CD4-positive, alpha-beta T cell treated with Interleukin-6 at 100 ng/mL for 8 hours (primary cell): Measurements from ENCODE around the gene TTYH3.
A peak's percentile ranks its signal among the peaks of the same experiment; 100 is the strongest.
"Not testable (repeated sequence)": the region's sequence is repeated elsewhere in the genome, so short reads cannot be mapped to it uniquely, and the experiment has no call there.

Source experiments
- DNase-seq: peaks from one replicate; pipeline ENCODE4 v3.0.0-alpha.2; 2020; ENCODE audit warnings: mixed read lengths, low spot score

Gene TTYH3

DNA sequence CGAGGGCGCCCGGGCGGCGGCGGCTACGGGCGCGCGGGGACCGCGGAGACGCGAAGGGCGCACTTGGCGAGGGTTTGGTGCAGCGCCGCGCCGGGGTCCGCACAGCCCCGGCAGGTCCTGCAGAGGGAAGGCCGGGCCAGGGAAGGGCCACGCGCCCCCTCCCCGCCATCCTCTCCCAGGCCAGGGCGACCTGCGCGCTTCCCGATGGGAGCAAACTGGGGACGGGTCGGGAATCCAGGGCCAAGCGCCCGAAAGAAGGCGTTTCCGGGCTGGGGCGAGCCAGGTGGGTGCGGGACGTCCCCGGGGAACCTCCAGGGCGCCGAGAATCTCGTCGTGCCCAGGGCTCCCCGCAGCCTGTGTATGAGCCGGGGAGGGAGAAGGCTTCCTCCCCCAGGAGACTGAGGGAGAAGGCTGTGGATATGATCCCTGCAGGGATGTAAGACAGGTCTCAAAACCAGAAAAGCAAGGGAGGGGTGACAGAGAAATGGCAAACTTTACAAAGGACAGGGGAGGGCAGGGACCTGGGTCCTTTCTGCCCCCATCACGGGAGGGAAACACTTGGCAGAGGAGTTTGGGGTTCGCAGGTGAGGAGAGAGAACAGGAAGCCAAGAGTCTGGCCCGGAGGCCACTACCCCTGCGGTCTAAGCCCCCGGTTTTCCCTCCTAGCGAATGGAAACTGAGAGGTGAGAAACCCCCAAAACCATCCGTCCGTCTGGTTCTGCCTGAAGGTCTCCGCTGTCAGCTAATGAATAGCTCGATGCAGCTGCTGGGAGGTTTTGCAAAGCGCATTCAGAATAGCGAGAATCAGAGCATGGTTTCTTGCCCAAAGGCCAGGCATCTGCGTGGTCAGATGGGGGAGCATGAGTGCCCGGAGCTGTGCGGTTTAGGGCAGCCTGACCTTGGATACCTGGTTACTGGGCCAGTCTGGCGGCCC is 56.9 kb downstream of the TTYH3 start:
- DNase-seq, result no peak

DNA sequence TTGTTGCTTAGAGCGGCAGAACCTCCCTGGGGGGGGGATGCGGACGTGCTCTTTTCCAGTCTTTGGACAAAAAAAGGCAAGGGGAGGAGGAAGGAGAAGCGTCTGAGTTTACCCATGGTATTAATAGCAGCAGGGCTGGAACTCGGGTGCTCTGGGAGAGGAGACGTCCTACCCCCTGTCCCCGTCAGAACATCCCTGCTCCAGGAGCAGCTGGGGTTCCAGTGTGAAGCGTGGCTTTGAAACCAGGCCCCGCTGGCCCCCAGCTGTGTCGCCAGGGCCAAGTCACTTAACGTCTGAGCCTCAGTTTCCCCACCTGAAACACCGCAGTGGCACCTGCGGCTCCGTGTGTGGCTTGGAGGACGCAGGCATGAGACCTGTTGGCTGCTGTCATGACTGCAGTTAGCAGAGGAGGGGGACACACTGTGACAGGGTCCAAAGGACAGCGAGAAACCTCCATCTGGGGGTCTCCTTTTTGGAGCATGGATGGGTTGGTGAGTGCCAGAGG is 57.6 kb downstream of the TTYH3 start:
- DNase-seq, result no peak

DNA sequence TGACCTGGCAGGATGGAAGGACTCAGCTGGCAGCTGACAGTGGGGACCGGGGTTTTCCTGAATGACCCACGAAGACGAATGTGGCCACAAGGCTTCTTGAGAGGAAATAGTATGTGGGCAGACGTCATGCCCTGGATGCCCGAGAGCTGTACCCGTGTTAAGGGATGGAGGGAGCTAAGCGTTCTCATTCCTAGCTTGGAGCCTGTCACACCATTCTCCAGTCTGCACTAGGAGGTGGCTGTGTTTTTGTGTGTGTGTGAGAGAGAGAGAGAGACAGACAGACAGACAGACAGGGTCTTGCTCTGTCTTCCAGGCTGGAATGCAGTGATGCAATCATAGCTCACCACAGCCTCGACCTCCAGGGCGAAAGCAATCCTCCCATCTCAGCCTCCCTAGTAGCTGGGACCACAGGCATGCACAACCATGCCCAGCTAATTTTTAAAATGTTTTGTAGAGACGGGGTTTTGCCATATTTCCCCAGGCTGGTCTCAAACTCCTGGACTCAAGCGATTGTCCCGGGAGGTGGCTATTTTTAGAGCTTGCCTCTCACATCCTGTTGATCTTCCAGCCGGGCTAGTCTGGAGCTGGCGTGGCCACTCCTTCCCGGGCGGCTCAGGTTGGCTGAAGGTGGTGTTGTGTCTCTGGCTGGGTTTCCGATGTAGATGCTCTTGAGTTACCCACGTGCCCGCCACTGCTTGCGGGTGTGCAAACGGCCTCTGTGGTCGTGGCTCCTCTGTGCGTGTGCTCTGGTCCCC is 58.3 kb downstream of the TTYH3 start:
- DNase-seq, result no peak

DNA sequence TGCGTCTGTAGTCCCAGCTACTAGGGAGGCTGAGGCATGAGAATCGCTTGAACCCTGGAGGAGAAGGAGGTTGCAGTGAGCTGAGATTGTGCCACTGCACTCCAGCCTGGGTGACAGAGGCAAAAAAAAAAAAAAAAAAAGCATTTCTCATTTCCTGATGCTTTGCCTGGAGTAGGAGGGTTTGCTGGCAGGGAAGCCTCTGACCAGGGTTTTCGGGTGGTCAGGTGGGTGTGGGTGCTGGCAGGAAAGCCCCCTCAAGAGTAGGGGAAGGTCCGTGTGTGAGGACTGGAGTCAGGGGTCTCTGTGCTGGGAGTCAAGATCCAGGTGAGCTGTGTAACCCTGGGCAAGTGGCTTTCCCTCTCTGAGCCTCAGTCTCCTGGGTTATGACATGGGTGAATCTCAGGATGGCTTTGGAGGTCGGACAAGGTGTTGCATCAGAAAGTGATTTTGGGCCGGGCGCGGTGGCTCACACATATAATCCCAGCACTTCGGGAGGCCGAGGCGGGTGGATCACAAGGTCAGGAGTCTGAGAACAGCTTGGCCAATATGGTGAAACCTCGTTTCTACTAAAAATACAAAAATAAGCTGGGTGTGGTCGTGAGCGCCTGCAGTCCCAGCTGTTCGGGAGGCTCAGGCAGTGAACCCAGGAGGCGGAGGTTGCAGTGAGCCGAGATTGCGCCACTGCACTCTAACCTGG is 59.4 kb downstream of the TTYH3 start:
- no peak for DNase-seq

DNA sequence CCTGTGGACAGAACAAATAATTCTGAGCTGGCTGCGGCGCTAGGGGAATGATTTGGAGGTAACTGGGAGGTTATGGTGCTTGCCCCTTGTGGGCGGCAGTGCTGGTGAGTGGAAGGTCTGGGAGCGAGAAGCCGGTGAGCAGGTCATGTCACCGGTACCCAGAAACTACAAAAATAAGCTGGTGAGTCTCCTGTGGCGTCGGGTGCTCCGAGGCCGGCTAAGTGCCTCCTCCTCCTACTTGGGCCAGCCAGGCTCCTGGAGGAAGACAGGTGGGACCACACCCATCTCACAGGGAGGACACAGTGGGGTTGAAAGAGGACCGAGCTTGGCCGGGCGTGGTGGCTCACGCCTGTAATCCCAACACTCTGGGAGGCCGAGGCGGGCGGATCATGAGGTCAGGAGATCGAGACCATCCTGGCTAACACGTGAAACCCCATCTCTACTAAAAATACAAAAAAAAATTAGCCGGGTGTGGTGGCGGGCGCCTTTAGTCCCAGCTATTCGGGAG is 60.2 kb downstream of the TTYH3 start:
- not testable (repeated sequence) for DNase-seq

DNA sequence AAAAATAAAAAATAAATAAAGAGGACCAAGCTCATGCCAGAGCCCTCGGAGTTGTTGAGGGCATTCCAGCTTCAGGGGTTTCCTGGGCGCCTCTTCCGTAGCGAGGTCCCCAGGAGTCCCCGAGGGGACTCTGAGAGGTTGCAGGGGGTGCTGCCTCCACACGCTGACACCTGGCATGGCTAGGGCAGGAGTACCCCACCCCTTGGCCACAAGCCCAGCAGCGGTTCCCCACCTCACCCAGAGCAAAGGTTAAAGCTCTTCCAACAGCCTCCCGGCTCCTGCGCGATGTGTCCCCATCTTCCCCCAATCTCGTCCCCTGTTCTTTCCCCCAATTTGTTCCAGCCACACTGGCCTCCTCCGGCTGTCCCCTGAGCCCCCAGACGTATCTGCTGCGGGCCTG is 60.8 kb downstream of the TTYH3 start:
- DNase-seq, result no peak

DNA sequence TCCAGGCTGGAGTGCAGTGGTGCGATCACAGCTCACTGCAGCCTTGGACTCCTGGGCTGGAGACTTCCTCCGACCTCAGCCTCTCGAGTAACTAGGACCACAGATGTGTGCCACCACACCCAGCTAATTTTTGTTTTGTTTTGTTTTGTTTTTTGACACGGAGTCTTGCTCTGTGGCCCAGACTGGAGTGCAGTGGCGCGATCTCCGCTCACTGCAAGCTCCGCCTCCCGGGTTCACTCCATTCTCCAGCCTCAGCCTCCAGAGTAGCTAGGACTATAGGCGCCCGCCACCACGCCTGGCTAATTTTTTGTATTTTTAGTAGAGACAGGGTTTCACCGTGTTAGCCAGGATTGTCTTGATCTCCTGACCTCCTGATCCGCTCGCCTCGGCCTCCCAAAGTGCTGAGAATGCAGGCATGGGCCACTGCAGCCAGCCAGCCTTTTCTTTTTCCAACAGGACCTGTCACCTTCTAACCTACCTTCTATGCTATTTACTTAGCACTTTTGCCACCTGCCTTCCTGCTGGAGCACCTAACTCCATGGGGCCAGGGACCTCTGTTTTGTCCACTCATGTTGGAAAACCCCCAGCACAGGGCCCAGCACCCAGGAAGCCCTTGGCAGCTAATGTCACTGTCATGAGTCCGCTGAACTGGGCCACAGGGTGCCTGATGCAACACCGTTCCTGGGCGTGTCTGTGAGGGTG is 61.8 kb downstream of the TTYH3 start:
- not testable (repeated sequence) for DNase-seq

DNA sequence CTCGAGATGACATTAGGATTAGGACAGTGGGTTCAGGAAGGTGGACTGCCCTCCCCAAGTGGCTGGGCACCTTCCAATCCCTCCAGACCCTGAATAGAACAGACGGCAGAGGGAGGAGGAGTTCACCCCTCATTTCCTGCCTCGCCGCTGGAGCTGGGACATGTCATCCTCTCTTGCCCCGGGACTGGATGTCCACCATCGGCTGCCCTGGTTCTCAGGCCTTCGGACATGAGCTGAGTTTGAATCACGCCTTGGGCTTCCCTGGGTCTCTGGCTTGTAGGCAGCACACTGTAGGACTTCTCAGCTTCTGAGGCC is 62.3 kb downstream of the TTYH3 start:
- not testable (repeated sequence) for DNase-seq

DNA sequence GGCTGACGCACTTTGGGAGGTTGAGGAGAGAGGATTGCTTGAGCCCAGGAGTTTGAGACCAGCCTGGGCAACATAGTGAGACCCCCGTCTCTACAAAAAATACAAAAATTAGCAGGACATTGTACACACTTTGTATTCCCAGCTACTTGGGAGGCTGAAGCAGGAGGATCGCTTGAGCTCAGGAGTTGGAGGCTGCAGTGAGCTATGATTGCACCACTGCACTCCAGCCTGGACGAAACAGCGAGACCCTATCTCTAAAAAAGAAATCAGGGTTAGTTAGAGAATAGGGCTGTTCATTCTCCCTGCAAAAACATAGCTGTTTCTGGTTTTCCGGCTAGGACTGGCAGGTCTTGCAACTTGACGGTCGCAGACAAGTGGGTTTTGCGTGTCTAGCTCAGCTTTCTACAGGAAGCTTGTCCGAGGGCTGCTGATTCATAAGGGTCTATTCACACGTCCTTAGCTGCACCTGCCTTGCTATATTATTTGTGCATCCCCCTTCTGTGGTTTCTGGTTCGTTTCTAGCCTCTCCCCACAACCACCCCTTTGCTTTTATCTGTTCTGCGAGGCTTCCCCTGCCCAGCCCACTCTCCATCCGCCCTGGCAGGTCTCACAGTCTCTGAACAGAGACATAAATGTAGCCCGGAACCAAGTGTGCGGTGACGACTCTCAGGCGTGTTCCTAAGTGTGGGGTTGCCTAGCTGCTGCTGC is 66.9 kb downstream of the TTYH3 start:
- peak; percentile 79 for DNase-seq

DNA sequence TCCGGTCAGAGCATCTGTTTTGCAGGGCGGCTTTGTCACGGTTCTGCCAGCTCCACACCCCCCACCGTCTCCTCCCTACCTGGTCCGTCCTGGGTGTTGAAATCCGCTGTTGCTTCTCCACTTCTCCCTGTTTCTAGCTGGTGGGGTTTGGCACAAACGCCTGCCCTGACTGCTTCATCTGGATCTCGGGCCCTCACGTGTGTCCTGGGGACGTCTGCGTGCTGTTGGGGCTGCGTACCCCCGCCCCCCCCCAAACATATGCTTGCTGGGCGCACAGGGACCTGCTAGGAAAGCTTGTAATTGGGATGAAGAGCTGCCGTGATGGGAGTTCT is 67.5 kb downstream of the TTYH3 start:
- DNase-seq, result no peak

DNA sequence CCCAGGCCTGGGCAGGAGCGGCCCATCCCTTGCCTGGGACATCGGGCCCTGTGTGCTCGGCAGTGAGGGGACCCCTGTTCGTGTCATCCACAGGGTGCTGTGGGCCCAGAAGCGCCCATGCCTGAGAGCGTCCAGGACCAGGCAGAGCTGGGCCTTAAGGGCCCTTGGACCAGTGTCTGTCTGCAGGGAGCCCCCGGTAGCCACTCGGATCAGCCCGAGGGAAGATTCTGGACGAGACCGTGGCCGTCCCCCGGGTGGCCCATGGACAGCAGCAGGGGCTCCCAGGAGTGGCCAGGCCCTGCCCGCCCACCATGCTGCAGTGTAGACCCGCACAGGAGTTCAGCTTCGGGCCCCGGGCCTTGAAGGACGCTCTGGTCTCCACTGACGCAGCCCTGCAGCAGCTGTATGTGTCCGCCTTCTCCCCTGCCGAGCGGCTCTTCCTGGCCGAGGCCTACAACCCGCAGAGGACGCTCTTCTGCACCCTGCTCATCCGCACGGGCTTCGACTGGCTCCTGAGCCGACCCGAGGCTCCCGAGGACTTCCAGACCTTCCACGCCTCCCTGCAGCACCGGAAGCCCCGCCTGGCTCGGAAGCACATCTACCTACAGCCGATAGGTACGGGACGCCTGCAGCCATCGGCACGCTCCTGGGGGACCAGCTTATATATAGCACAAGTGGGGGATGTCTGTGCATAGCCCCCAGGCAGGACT is 68.5 kb downstream of the TTYH3 start:
- DNase-seq, result no peak

DNA sequence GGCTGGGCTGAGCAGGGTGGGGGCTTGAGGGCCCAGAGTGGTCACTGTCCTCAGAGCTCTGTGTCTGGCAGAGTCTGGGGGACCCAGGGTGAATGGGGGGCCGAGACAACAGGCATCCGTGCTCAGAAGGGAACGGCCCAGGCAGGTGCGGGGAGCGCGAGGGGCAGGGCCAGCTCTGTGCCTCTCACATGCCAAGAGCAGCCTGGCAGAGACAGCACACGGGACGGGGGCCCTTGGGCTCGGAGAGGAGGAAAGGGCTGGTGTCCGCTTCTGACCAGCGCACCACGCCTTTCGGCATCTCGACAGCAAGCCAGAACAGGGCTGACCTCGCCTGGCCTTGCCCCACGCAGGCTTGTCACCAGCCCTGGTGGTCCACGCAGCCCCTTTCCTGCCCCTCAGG is 69.6 kb downstream of the TTYH3 start:
- no peak for DNase-seq

DNA sequence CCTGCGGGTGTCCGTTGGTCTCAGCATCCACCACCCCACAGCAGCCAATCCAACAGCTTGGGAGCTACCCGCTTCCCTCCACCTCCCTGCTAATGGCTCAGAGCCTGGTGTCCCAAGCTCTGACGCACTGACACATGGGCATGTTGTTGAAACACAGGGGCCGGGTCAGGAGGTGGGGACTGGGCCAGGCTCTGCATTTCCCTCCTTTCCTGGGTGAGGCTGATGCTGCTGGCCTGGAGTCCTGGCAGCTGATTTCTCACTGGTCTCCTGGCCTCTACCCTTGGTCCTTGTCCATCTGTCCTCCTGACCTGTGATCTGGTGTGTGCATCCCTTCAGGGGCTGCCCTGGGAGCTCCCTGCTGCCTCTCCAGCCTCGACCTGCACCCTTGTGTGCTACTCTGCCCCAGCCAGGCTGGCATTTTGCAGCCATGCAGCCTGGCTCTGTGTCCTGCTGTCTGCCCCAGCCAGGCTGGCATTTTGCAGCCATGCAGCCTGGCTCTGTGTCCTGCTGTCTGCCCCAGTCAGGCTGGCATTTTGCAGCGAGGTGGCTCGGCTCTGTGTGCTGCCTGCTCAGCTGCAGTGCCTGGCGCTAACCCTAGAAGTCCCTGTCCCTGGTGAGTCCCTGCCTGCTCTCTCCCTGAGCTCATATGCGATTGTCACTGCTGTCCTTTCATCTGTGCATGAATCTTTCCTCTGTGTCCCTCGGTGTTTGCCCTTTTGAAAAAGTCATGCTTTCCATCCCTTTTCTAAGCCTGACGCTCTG is 70.2 kb downstream of the TTYH3 start:
- DNase-seq, result no peak

DNA sequence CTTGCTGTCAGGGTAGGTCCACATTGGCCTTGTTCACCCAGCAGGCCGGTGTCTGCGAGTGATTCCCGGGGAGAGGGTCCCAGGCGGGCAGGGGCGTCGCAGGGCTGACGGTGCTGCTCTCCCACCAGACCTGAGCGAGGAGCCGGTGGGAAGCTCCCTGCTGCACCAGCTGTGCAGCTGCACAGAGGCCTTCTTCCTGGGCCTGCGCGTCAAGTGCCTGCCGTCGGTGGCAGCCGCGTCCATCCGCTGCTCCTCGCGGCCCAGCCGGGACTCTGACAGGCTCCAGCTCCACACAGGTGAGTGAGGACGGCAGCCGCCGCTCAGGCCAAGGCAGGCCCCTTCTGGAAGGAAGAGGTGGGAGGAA is 70.8 kb downstream of the TTYH3 start:
- no peak for DNase-seq

DNA sequence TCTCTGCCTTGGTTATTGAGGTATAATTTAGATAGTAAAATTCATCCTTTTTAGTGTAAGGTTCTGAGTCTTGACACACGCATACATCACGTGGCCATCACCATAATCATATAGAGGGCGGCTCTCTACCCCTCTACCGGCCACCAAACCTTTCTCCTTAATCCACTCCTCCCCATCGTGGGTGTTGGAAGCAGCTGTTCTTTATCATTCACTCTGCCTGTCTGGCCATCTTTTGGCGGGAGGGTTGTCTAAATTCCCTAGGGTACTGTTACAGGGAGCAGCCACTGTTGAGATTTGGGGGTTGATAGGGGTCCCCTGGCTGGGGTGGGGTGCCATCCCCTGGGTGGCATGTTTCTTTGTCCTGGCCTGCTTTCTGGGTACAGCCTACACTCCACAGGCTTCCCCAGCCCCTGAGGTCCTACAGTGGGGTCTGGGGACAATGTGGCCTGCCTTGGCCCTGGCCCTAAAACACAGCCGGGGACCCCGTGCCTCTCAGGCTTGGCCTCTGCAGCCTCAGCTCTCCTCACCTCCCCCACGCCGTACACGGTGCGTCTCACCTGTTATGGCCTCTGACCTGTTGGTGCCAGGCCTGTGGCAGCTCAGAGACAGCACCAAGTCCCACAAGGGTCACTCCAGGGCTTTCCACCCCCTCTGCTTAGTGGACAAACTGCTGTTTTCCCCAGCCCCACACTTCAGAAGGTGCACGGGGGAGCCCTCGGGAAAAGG is 73.7 kb downstream of the TTYH3 start:
- DNase-seq, result no peak

DNA sequence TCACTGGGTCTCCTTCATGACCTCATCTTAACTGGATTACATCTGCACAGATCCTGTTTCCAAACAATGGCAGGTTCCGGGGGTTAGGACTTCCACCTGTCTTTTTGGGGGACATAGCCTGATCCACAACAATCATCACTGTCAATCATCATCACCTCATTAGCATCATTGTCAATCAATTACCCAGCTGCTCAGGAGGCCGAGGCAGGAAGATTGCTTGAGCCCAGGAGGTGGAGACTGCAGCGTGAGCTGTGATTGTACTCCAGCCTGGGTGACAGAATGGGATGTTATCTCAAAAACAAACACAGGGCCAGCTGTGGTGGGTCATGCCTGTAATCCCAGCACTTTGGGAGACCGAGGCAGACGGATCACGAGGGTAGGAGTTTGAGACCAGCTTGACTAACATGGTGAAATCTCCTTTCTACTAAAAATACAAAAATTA is 74.9 kb downstream of the TTYH3 start:
- DNase-seq, result no peak

DNA sequence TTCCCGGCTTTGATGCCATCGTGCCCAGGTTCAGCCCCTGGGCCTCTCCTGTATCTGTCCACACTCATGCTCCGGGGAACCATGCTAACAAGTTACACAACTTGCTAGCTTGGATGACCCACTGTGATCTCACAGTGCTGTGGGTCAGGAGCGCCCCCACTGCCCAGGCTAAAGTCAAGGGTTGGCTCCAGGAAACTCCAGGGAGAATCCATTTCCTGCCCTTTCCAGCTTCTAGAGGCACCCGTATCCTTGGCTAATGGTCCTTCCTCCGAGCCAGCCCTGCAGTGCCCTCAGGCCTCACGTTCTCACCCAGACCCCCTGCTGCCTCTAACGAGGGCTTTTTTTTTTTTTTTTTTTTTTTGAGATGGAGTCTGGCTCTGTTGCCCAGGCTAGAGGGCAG is 75.7 kb downstream of the TTYH3 start:
- DNase-seq, result no peak

DNA sequence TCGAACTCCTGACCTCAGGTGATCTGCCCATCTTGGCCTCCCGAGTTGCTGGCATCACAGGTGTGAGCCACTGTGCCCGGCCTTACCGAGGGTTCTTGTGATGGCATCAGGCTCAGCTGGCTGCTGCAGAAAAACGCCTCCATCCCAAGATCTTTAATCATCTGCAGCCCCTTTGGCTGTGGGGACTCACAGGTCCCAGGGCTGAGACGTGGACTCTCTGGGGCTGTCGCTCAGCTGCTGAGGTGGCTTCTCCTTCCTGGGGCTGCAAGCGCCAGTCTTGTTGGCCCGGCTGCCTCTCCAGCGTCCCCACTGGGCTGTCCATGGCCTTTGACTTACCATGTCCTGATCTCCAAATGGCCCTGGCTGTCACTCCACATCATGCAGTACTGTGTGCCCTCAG is 76.3 kb downstream of the TTYH3 start:
- DNase-seq, result no peak
